ENCODE data around the gene HNF1A. TPM values are rescaled to one million over a fixed set of nuclear protein-coding genes. Genes with fewer than 3 reads are reported as not detected.

The HNF1A gene
- total RNA-seq, 1 donor from 2014 or later: not detected

GRCh38 chr12:120989687-120990086, 11.3 kb downstream of the HNF1A start:
- Histone ChIP-seq H4K20me1 (ENCODE audit: low read depth) (no peaks in the 10 kb centered on the region), H3K4me1 (no peaks in the 10 kb centered on the region), H3K79me2 (ENCODE audit: low read depth) (no peaks in the 10 kb centered on the region), H2AFZ (replicated peaks) (no peak overlapping the region), H3K9me3 (ENCODE audit: low read depth) (no peaks in the 10 kb centered on the region), H3K27me3 (no peaks in the 10 kb centered on the region), H3K36me3 (no peaks in the 10 kb centered on the region), H3F3A (ENCODE audit: low read depth) (no peaks in the 10 kb centered on the region), H3K4me2 (no peak overlapping the region), H3K4me3 (no peak overlapping the region), H3K9ac (no peak overlapping the region), H3K27ac (no peak overlapping the region)
- Mint-ChIP-seq H3K27ac (no peak overlapping the region), H3K36me3 (no peaks in the 10 kb centered on the region), H3K9me3 (no peaks in the 10 kb centered on the region), H3K4me3 (no peak overlapping the region), H3K4me1 (no peaks in the 10 kb centered on the region), H3K27me3 (ENCODE audit: insufficient read depth, low read depth) (peaks cover 7% of the 10 kb centered on the region)
- DNase-seq (ENCODE audit: low spot score): no peak
- no peak for TF ChIP-seq EZH2phosphoT487 (IDR thresholded peaks at IDR 0.05)
- no peak for TF ChIP-seq EZH2 (IDR thresholded peaks at IDR 0.05)
- TF ChIP-seq CTCF (IDR thresholded peaks at IDR 0.05): no peak

GRCh38 chr12:120990487-120991055, 12.2 kb downstream of the HNF1A start:
- TF ChIP-seq EZH2phosphoT487 (IDR thresholded peaks at IDR 0.05) (no peak), EZH2 (IDR thresholded peaks at IDR 0.05) (no peak), CTCF (IDR thresholded peaks at IDR 0.05) (no peak)
- Histone ChIP-seq H3F3A (ENCODE audit: low read depth) (no peaks in the 10 kb centered on the region), H3K27me3 (no peaks in the 10 kb centered on the region), H4K20me1 (ENCODE audit: low read depth) (no peaks in the 10 kb centered on the region), H3K27ac (no peak overlapping the region), H3K4me1 (no peaks in the 10 kb centered on the region), H3K4me2 (no peak overlapping the region), H3K79me2 (ENCODE audit: low read depth) (no peaks in the 10 kb centered on the region), H2AFZ (replicated peaks) (no peak overlapping the region), H3K4me3 (no peak overlapping the region), H3K36me3 (no peaks in the 10 kb centered on the region), H3K9ac (no peak overlapping the region), H3K9me3 (ENCODE audit: low read depth) (no peaks in the 10 kb centered on the region)
- Mint-ChIP-seq H3K27ac (no peak overlapping the region), H3K4me1 (no peaks in the 10 kb centered on the region), H3K27me3 (ENCODE audit: insufficient read depth, low read depth) (peaks cover 9% of the 10 kb centered on the region), H3K9me3 (no peaks in the 10 kb centered on the region), H3K36me3 (no peaks in the 10 kb centered on the region), H3K4me3 (no peak overlapping the region)
- no peak for DNase-seq (ENCODE audit: low spot score)

- H3F3A ChIP-seq (ENCODE audit: low read depth): no peaks in the 10 kb centered on the region
- H3K36me3 Mint-ChIP-seq: no peaks in the 10 kb centered on the region
- H3K9me3 Mint-ChIP-seq: no peaks in the 10 kb centered on the region
- no peak for DNase-seq (ENCODE audit: low spot score)
- no peak overlapping the region for H3K9ac ChIP-seq
- H3K27ac Mint-ChIP-seq: no peak overlapping the region
- H3K4me2 ChIP-seq: no peak overlapping the region
- H4K20me1 ChIP-seq (ENCODE audit: low read depth): no peaks in the 10 kb centered on the region
- H3K4me3 Mint-ChIP-seq: no peak overlapping the region
- H3K27me3 ChIP-seq: no peaks in the 10 kb centered on the region
- H3K4me1 ChIP-seq: no peaks in the 10 kb centered on the region
- no peaks in the 10 kb centered on the region for H3K9me3 ChIP-seq (ENCODE audit: low read depth)
- H2AFZ ChIP-seq (replicated peaks): no peak overlapping the region
- peaks cover 11% of the 10 kb centered on the region for H3K27me3 Mint-ChIP-seq (ENCODE audit: insufficient read depth, low read depth)
- no peak overlapping the region for H3K4me3 ChIP-seq
- no peak overlapping the region for H3K27ac ChIP-seq
- no peaks in the 10 kb centered on the region for H3K4me1 Mint-ChIP-seq
- no peaks in the 10 kb centered on the region for H3K36me3 ChIP-seq
- H3K79me2 ChIP-seq (ENCODE audit: low read depth): no peaks in the 10 kb centered on the region
- no peak for TF ChIP-seq EZH2phosphoT487 (IDR thresholded peaks at IDR 0.05)
- TF ChIP-seq CTCF (IDR thresholded peaks at IDR 0.05): no peak
- TF ChIP-seq EZH2 (IDR thresholded peaks at IDR 0.05): no peak
Observed at GRCh38 chr12:120991965-120992364, 13.6 kb downstream of the HNF1A start.

Data from neural progenitor cell (in vitro differentiated cells).